Brain microvascular endothelial cell (primary cell): Measurements from ENCODE around the gene TCERG1L.

Source experiments
- DNase-seq: peaks from one replicate; pipeline ENCODE4 v3.0.0-alpha.2; 2020
- H3K27ac ChIP-seq: fragments of 250-450 bp; sonication (Bioruptor Pico); 2 replicates; pipeline ENCODE4 v1.5.1; 2020; ENCODE audit warnings: mild to moderate bottlenecking, moderate library complexity
- H3K27me3 ChIP-seq: fragments of 250-450 bp; sonication (Bioruptor Pico); replicated peaks from 2 replicates; pipeline ENCODE4 v1.5.1; 2020; ENCODE audit warnings: mild to moderate bottlenecking
- H3K36me3 ChIP-seq: fragments of 250-450 bp; sonication (Bioruptor Pico); replicated peaks from 2 replicates; pipeline ENCODE4 v1.5.1; 2020; ENCODE audit warnings: mild to moderate bottlenecking
- H3K4me3 ChIP-seq: 2 replicates; pipeline ENCODE4 v1.5.1; 2011; ENCODE audit warnings: low read depth, mild to moderate bottlenecking, control low read depth, low read length, moderate library complexity
- in situ Hi-C: cut with HindIII; loops from 2 replicates; pipeline ENCODE4 v1.10.0; 2017; ENCODE audit warnings: low sequenced_read_pairs, low pct_ligation_motif_present
- TF ChIP-seq, protein P1 (sequence below): IDR thresholded peaks from 2 replicates; pipeline ENCODE4 v1.5.1; 2011; ENCODE audit warnings: low read depth, mild to moderate bottlenecking, moderate library complexity, low read length, control low read depth, inconsistent platforms; ENCODE audit errors: missing control alignments

TCERG1L gene

DNA sequence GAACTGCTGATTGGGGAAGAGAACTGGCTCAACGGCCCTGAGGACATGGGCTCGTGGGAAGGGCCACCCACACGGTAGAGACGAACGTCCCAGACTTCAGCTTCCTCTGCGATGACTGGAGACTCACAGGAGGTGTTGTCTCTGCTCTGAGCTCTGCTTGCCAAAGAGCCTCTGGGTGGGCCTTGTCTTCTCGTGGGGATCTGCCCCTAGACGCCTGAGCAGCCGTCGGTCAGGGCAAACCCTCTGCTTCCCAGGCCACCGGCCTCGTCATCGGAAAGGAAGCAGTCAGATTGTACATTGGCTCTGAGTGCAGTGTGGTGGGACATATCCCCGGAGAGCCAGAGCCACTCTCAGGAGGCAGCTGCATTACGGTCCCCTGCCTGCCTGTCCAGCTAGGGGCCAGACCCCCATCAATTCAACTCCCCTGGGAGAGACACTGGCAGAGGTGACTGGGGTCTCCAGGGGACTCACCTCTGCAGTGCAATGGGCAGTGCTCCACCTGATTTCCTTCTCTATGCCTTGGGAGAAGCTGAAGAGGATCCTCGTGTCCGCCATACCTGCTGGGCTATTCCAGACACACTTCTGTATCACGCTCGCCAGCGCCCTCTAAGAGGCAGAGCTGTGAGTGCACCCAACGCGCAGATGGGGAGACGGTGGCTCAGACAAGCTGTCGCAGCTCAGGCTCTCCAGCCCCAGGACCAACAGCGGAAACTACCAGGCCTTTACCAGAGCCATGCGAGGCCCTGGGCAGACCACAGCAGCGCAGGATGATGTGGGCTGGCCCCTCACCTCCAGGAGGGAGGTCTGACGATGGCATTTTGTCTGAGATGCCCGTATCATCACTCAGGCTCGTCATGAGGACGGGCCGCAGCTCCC is 227.4 kb downstream of the TCERG1L start:
- Histone ChIP-seq H3K27ac (no peak overlapping the region), H3K4me3 (no peak overlapping the region), H3K36me3 (no peaks in the 10 kb centered on the region), H3K27me3 (no peaks in the 10 kb centered on the region)
- no peak for DNase-seq
- in situ Hi-C loops: no loop called here
- TF ChIP-seq, protein P1, sequence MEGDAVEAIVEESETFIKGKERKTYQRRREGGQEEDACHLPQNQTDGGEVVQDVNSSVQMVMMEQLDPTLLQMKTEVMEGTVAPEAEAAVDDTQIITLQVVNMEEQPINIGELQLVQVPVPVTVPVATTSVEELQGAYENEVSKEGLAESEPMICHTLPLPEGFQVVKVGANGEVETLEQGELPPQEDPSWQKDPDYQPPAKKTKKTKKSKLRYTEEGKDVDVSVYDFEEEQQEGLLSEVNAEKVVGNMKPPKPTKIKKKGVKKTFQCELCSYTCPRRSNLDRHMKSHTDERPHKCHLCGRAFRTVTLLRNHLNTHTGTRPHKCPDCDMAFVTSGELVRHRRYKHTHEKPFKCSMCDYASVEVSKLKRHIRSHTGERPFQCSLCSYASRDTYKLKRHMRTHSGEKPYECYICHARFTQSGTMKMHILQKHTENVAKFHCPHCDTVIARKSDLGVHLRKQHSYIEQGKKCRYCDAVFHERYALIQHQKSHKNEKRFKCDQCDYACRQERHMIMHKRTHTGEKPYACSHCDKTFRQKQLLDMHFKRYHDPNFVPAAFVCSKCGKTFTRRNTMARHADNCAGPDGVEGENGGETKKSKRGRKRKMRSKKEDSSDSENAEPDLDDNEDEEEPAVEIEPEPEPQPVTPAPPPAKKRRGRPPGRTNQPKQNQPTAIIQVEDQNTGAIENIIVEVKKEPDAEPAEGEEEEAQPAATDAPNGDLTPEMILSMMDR: no peak

GRCh38 chr10:131082991-131083481 is 228.5 kb downstream of the TCERG1L start:
- TF ChIP-seq, protein P1: no peak
- no peak overlapping the region for H3K4me3 ChIP-seq
- no peak for DNase-seq
- H3K36me3 ChIP-seq: no peaks in the 10 kb centered on the region
- in situ Hi-C loops: no loop called here
- H3K27ac ChIP-seq: no peak overlapping the region
- no peaks in the 10 kb centered on the region for H3K27me3 ChIP-seq

- no peaks in the 10 kb centered on the region for H3K27me3 ChIP-seq
- DNase-seq: no peak
- no peaks in the 10 kb centered on the region for H3K36me3 ChIP-seq
- H3K4me3 ChIP-seq: no peak overlapping the region
- H3K27ac ChIP-seq: no peak overlapping the region
- TF ChIP-seq, protein P1: no peak
- in situ Hi-C loops: no loop called here
Observed at GRCh38 chr10:131082201-131082850, 229.2 kb downstream of the TCERG1L start.

DNA sequence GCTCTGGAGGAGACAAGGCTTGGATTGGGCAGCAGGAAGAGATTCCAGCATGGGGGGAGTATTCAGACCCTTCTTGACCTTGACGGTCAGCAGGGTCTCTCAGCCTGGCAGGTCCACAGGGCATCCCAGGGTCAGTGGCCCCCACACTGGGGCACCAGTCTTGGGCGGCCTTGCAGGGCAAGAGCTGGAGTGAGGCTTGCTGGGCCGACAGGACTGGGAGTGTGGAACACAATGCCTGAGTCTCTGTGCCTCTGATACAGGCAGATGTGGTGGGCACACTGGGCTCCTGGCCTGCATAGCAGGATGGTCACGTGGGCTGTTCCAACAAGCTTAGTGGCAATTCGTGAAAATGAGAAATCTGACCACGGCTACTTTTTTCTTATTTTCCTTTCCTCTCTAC is 229.7 kb downstream of the TCERG1L start:
- TF ChIP-seq, protein P1: no peak
- H3K36me3 ChIP-seq: no peaks in the 10 kb centered on the region
- no peaks in the 10 kb centered on the region for H3K27me3 ChIP-seq
- no peak overlapping the region for H3K27ac ChIP-seq
- H3K4me3 ChIP-seq: no peak overlapping the region
- no peak for DNase-seq
- in situ Hi-C loops: no loop called here

DNA sequence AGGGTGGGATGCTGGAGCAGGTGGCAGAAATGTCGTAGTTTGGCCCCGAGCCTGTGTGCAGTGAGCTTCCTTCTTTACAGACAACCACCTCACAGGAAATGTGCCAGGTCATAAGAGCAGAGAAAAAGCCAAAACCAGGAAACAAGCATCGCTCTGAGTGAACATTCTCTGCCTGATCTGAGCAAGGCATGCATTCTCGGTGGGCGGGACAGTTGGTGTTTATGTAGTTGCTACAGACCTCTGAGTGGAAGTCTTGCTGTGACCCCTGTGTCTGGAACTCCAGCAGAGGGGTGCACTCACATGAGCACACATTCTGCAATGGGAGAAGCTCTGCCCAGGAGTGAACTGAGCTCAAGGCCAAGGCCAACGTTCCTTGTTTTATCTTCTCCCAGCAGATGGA is 230.1 kb downstream of the TCERG1L start:
- in situ Hi-C loops: no loop called here
- no peaks in the 10 kb centered on the region for H3K27me3 ChIP-seq
- TF ChIP-seq, protein P1: no peak
- no peak overlapping the region for H3K27ac ChIP-seq
- H3K36me3 ChIP-seq: no peaks in the 10 kb centered on the region
- H3K4me3 ChIP-seq: no peak overlapping the region
- DNase-seq: no peak
